Measurements from ENCODE around the gene ILF2. TPM values are rescaled to one million over a fixed set of nuclear protein-coding genes. Genes with fewer than 3 reads are reported as not detected.

The ILF2 gene
- total and polyA plus RNA-seq, 2 experiments from 2014 or later: 173 to 178 TPM

DNA sequence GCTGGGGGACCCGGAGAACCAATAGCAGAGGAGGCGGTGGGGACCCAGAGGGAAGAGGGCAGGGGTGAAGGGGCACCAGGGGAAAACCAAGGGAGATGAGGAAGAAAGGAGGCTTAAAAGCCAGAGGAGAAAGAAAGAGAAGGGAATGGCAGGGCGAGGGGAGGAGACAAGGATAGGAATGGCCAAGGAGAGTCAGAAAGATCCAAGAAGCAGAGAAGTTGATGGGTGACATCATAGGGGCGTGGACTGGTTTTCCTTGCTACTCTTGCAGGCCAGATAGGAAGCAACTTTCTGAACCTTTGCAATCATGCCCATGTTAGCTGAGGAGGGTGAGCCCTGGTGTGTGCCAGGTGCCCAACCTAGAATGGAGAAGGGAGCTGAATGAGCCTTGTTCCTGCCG is 13.1 kb upstream of the ILF2 start:
- H3K36me3 ChIP-seq (replicated peaks; ENCODE audit: insufficient read depth, low read depth): no peaks in the 10 kb centered on the region
- no peak overlapping the region for H3K4me2 ChIP-seq
- H3K4me1 ChIP-seq (ENCODE audit: insufficient read depth): peaks cover 6% of the 10 kb centered on the region
- no peaks in the 10 kb centered on the region for H3K9me2 ChIP-seq (replicated peaks; ENCODE audit: insufficient read depth)
- no peaks in the 10 kb centered on the region for H3K79me2 ChIP-seq
- H3K27me3 ChIP-seq: peaks cover 31% of the 10 kb centered on the region
- DNase-seq (ENCODE audit: low spot score): no peak
- TF ChIP-seq, protein P1, sequence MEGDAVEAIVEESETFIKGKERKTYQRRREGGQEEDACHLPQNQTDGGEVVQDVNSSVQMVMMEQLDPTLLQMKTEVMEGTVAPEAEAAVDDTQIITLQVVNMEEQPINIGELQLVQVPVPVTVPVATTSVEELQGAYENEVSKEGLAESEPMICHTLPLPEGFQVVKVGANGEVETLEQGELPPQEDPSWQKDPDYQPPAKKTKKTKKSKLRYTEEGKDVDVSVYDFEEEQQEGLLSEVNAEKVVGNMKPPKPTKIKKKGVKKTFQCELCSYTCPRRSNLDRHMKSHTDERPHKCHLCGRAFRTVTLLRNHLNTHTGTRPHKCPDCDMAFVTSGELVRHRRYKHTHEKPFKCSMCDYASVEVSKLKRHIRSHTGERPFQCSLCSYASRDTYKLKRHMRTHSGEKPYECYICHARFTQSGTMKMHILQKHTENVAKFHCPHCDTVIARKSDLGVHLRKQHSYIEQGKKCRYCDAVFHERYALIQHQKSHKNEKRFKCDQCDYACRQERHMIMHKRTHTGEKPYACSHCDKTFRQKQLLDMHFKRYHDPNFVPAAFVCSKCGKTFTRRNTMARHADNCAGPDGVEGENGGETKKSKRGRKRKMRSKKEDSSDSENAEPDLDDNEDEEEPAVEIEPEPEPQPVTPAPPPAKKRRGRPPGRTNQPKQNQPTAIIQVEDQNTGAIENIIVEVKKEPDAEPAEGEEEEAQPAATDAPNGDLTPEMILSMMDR (IDR thresholded peaks at IDR 0.05; ENCODE audit: poor library complexity): no peak
- TF ChIP-seq EZH2phosphoT487 (IDR thresholded peaks at IDR 0.05; ENCODE audit: low read depth, severe bottlenecking, unreplicated experiment) (no peak), EZH2 (IDR thresholded peaks at IDR 0.05; ENCODE audit: borderline replicate concordance) (no peak)
- 92% methylated on average over 4 of the region's 5 CpGs for WGBS (ENCODE audit: low lambda C conversion rate, missing lambda C conversion rate)
- H3K9me3 ChIP-seq (ENCODE audit: low read depth): no peaks in the 10 kb centered on the region
- no peak overlapping the region for H2AFZ ChIP-seq
- H3K4me3 ChIP-seq: no peak overlapping the region
- no peak overlapping the region for H3K27ac ChIP-seq
- no peaks in the 10 kb centered on the region for H4K20me1 ChIP-seq (ENCODE audit: insufficient read depth, poor library complexity, severe bottlenecking)

- DNase-seq (ENCODE audit: low spot score): no peak
- Histone ChIP-seq H3K4me3 (no peak overlapping the region), H3K27me3 (peaks cover 42% of the 10 kb centered on the region), H3K9me2 (replicated peaks; ENCODE audit: insufficient read depth) (no peaks in the 10 kb centered on the region), H3K36me3 (replicated peaks; ENCODE audit: insufficient read depth, low read depth) (no peaks in the 10 kb centered on the region), H3K4me2 (no peak overlapping the region), H3K27ac (no peak overlapping the region), H2AFZ (no peak overlapping the region), H3K4me1 (ENCODE audit: insufficient read depth) (peaks cover 14% of the 10 kb centered on the region), H3K79me2 (no peaks in the 10 kb centered on the region), H4K20me1 (ENCODE audit: insufficient read depth, poor library complexity, severe bottlenecking) (no peaks in the 10 kb centered on the region), H3K9me3 (ENCODE audit: low read depth) (no peaks in the 10 kb centered on the region)
- WGBS (ENCODE audit: low lambda C conversion rate, missing lambda C conversion rate): 93% methylated on average over 7 of the region's 7 CpGs
- no peak for TF ChIP-seq EZH2 (IDR thresholded peaks at IDR 0.05; ENCODE audit: borderline replicate concordance)
- TF ChIP-seq EZH2phosphoT487 (IDR thresholded peaks at IDR 0.05; ENCODE audit: low read depth, severe bottlenecking, unreplicated experiment): no peak
- TF ChIP-seq, protein P1 (IDR thresholded peaks at IDR 0.05; ENCODE audit: poor library complexity): no peak
Measured at GRCh38 chr1:153682730-153683129, 11.9 kb upstream of the ILF2 start.

DNA sequence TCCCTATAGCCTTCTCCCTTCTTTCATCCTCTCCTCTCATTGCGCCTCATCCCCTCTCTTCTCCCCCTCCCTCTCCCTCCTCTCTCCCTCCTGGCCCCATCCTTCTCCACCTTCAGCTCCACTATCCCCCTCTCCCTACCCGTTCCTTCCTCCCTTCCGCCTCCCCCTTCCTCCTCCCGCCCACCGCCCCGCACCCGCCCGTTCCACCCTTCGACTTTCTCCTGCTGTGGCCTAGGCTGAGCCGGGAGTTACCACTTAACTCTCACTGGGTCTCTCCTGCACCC is 9.3 kb upstream of the ILF2 start:
- 26% methylated on average over 6 of the region's 10 CpGs for WGBS (ENCODE audit: low lambda C conversion rate, missing lambda C conversion rate)
- H3K4me1 ChIP-seq (ENCODE audit: insufficient read depth): peaks cover 17% of the 10 kb centered on the region
- no peaks in the 10 kb centered on the region for H3K9me2 ChIP-seq (replicated peaks; ENCODE audit: insufficient read depth)
- no peaks in the 10 kb centered on the region for H3K36me3 ChIP-seq (replicated peaks; ENCODE audit: insufficient read depth, low read depth)
- H3K27me3 ChIP-seq: peaks cover 42% of the 10 kb centered on the region
- peak overlapping the region; percentile 99 for H3K4me2 ChIP-seq
- H3K27ac ChIP-seq: no peak overlapping the region
- H3K79me2 ChIP-seq: no peaks in the 10 kb centered on the region
- H3K4me3 ChIP-seq: no peak overlapping the region
- TF ChIP-seq EZH2phosphoT487 (IDR thresholded peaks at IDR 0.05; ENCODE audit: low read depth, severe bottlenecking, unreplicated experiment): peak; percentile 30
- TF ChIP-seq, protein P1 (IDR thresholded peaks at IDR 0.05; ENCODE audit: poor library complexity): no peak
- TF ChIP-seq EZH2 (IDR thresholded peaks at IDR 0.05; ENCODE audit: borderline replicate concordance): no peak
- no peaks in the 10 kb centered on the region for H4K20me1 ChIP-seq (ENCODE audit: insufficient read depth, poor library complexity, severe bottlenecking)
- no peak for DNase-seq (ENCODE audit: low spot score)
- H3K9me3 ChIP-seq (ENCODE audit: low read depth): no peaks in the 10 kb centered on the region
- H2AFZ ChIP-seq: no peak overlapping the region

Measured in hepatocyte (in vitro differentiated cells).